Smooth muscle cell (in vitro differentiated cells): ENCODE results near the gene PKD2. TPM values are rescaled to one million over a fixed set of nuclear protein-coding genes. Genes with fewer than 3 reads are reported as not detected.
"Not testable (repeated sequence)": the region's sequence is repeated elsewhere in the genome, so short reads cannot be mapped to it uniquely, and the experiment has no call there.

ENCODE experiments used
- DNase-seq: peaks from one replicate; lab custom pipeline; 2025; ENCODE audit not compliant: unreplicated experiment; lab: John Stamatoyannopoulos, UW
- H2AFZ ChIP-seq: fragments of 200-600 bp; sonication (generic); 2 replicates; pipeline ENCODE4 v1.6.0; 2016; ENCODE audit warnings: antibody characterized with exemption, low read depth, mild to moderate bottlenecking
- H3F3A ChIP-seq: fragments of 200-600 bp; sonication (generic); 2 replicates; pipeline ENCODE4 v1.6.0; 2017; ENCODE audit warnings: antibody characterized with exemption, low read depth
- H3K27ac ChIP-seq: fragments of 200-600 bp; sonication (generic); 2 replicates; pipeline ENCODE4 v1.5.1; 2016; ENCODE audit warnings: low read depth, mild to moderate bottlenecking
- H3K27me3 ChIP-seq: fragments of 200-600 bp; sonication (generic); 2 replicates; pipeline ENCODE4 v1.6.1; 2016; ENCODE audit warnings: low read depth, mild to moderate bottlenecking
- H3K36me3 ChIP-seq: fragments of 200-600 bp; sonication (generic); 2 replicates; pipeline ENCODE4 v1.5.1; 2016; ENCODE audit warnings: low read depth
- H3K4me1 ChIP-seq: fragments of 200-600 bp; sonication (generic); 2 replicates; pipeline ENCODE4 v1.5.1; 2016; ENCODE audit warnings: low read depth
- H3K4me2 ChIP-seq: fragments of 200-600 bp; sonication (generic); 2 replicates; pipeline ENCODE4 v1.6.0; 2016; ENCODE audit warnings: mild to moderate bottlenecking
- H3K4me3 ChIP-seq: fragments of 200-600 bp; sonication (generic); 2 replicates; pipeline ENCODE4 v1.5.1; 2016; ENCODE audit warnings: mild to moderate bottlenecking
- H3K79me2 ChIP-seq: fragments of 200-600 bp; sonication (generic); 2 replicates; pipeline ENCODE4 v1.6.0; 2016; ENCODE audit warnings: low read depth, mild to moderate bottlenecking
- H3K9ac ChIP-seq: fragments of 200-600 bp; sonication (generic); 2 replicates; pipeline ENCODE4 v1.6.0; 2016; ENCODE audit warnings: low read depth
- H3K9me3 ChIP-seq: fragments of 200-600 bp; sonication (generic); replicated peaks from 2 replicates; pipeline ENCODE4 v1.5.1; 2016; ENCODE audit warnings: low read depth
- H4K20me1 ChIP-seq: fragments of 200-600 bp; sonication (generic); 2 replicates; pipeline ENCODE4 v1.6.0; 2016; ENCODE audit warnings: low read depth
- WGBS: methylation state at CpG from one replicate; pipeline ENCODE4 v1.1.7; 2016; ENCODE audit warnings: low lambda C conversion rate; 5-methylcytosine and 5-hydroxymethylcytosine counted together
- polyA plus RNA-seq: library from polyadenylated mRNA; unstranded; fragments of >200 nt; fragmentation: Nextera tagmentation; extraction: Ambion mirVana; gene quantifications from 2 replicates; pipeline ENCODE4 v1.2.1, GENCODE V29; 2016
- total RNA-seq: library from RNA; depleted of rRNA; stranded (reverse); fragments of >200 nt; gene quantifications from 2 replicates; pipeline ENCODE4 v1.2.3, GENCODE V29; 2014
- TF ChIP-seq, protein P1 (sequence below): fragments of 200-600 bp; sonication (generic); IDR thresholded peaks from 2 replicates; pipeline ENCODE4 v1.5.1; 2017; ENCODE audit warnings: borderline replicate concordance, mild to moderate bottlenecking, antibody characterized with exemption; ENCODE audit not compliant: insufficient read depth, poor library complexity, severe bottlenecking

The PKD2 gene
- total and polyA plus RNA-seq, 2 experiments from 2014 or later, result 19.8 to 41.4 TPM

DNA sequence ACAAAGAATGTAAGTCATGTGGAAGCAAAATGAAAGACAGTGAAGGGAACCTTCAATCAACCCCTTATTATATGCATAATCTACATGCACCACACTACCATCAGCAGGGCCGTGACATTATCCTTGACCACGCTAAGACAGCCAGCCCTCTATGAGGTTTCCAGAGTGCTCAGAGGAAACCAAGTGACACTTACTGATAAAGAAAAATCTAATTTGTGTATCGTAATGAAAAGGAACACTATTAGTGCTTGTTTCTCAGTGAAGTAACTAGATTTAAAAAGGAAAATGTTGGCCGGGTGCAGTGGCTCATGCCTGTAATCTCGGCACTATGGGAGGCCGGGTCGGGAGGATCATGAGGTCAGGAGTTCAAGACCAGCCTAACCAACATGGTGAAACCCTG, 94.6 kb downstream of the PKD2 start:
- no peak for DNase-seq
- H3K36me3 ChIP-seq, result no peaks in the 10 kb centered on the region
- H3K9ac ChIP-seq, result no peak overlapping the region
- H3K4me2 ChIP-seq, result no peak overlapping the region
- H3K27me3 ChIP-seq, result no peaks in the 10 kb centered on the region
- 98% methylated on average over 7 of the region's 7 CpGs for WGBS
- TF ChIP-seq, protein P1, sequence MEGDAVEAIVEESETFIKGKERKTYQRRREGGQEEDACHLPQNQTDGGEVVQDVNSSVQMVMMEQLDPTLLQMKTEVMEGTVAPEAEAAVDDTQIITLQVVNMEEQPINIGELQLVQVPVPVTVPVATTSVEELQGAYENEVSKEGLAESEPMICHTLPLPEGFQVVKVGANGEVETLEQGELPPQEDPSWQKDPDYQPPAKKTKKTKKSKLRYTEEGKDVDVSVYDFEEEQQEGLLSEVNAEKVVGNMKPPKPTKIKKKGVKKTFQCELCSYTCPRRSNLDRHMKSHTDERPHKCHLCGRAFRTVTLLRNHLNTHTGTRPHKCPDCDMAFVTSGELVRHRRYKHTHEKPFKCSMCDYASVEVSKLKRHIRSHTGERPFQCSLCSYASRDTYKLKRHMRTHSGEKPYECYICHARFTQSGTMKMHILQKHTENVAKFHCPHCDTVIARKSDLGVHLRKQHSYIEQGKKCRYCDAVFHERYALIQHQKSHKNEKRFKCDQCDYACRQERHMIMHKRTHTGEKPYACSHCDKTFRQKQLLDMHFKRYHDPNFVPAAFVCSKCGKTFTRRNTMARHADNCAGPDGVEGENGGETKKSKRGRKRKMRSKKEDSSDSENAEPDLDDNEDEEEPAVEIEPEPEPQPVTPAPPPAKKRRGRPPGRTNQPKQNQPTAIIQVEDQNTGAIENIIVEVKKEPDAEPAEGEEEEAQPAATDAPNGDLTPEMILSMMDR, result no peak
- H3K4me3 ChIP-seq, result no peak overlapping the region
- H3F3A ChIP-seq, result no peaks in the 10 kb centered on the region
- H4K20me1 ChIP-seq, result no peaks in the 10 kb centered on the region
- H3K4me1 ChIP-seq, result no peaks in the 10 kb centered on the region
- H3K9me3 ChIP-seq, result no peaks in the 10 kb centered on the region
- no peaks in the 10 kb centered on the region for H3K79me2 ChIP-seq
- no peak overlapping the region for H2AFZ ChIP-seq
- no peak overlapping the region for H3K27ac ChIP-seq

DNA sequence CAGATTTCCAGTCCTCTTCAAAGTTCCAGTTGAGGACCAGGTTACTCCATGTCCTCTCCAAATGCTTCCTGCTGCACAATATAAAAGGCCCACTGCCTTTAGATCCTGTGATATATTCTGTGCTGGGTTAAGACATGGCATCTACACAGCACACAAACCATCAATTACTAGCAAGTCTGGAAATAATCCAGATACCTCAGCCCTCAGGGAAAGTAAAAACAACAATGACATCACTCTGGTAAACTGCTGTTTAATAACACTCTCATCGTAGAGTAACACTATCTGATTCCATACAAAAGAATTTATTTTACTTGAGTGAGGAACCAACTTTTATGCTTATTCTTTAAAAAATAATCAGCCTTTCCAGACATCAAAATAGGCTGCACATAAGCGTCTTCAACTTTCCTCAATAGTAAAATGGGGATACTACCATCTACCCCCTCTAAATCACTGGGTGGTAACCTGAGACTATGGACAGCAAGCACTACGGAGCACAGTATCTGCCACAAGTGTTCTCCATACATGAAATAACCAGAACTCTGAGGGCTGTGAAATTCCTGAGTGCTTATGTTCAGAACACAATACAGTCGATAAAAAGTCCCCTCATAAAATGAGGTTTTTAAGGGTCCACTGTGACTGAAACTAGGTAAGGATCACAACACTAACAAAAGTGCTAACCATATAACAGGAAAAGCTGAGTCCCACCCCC, 97.6 kb downstream of the PKD2 start:
- H3K4me2 ChIP-seq, result peak overlapping the region; percentile 1
- no peak for DNase-seq

DNA sequence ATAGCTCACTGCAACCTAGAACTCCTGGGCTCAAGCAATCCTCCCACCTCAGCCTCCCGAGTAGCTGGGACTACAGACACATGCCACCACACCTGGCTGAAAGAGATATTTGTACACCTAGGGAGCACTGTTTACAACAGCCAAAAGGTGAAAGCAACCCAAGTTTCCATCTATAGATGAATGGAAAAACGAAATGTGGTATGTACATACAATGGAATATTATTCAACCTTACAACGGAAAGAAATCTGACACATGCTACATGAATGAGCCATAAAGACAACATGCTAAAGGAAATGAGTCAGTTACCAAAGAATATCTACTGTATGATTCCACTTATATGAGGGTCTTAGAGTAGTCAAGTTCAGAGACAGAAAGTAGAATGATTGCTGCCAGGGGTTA, 98.8 kb downstream of the PKD2 start:
- DNase-seq, result no peak
- no peak overlapping the region for H2AFZ ChIP-seq
- TF ChIP-seq, protein P1, result no peak
- no peaks in the 10 kb centered on the region for H3F3A ChIP-seq
- H4K20me1 ChIP-seq, result no peaks in the 10 kb centered on the region
- no peaks in the 10 kb centered on the region for H3K27me3 ChIP-seq
- no peak overlapping the region for H3K4me2 ChIP-seq
- no peaks in the 10 kb centered on the region for H3K36me3 ChIP-seq
- H3K4me1 ChIP-seq, result no peaks in the 10 kb centered on the region
- 78% methylated on average over 3 of the region's 3 CpGs for WGBS
- H3K79me2 ChIP-seq, result no peaks in the 10 kb centered on the region
- no peak overlapping the region for H3K9ac ChIP-seq
- no peaks in the 10 kb centered on the region for H3K9me3 ChIP-seq
- H3K4me3 ChIP-seq, result no peak overlapping the region
- H3K27ac ChIP-seq, result no peak overlapping the region

More for the DNA sequence above, 97.6 kb downstream of the PKD2 start:
- no peaks in the 10 kb centered on the region for H3K79me2 ChIP-seq
- 41% methylated on average over 4 of the region's 4 CpGs for WGBS
- no peaks in the 10 kb centered on the region for H3K36me3 ChIP-seq
- no peaks in the 10 kb centered on the region for H3F3A ChIP-seq
- peak overlapping the region; percentile 46 for H3K27ac ChIP-seq
- H3K4me3 ChIP-seq, result no peak overlapping the region
- no peaks in the 10 kb centered on the region for H4K20me1 ChIP-seq
- no peak overlapping the region for H3K9ac ChIP-seq
- H2AFZ ChIP-seq, result no peak overlapping the region
- no peaks in the 10 kb centered on the region for H3K27me3 ChIP-seq
- H3K4me1 ChIP-seq, result no peaks in the 10 kb centered on the region
- H3K9me3 ChIP-seq, result no peaks in the 10 kb centered on the region
- TF ChIP-seq, protein P1, result no peak

DNA sequence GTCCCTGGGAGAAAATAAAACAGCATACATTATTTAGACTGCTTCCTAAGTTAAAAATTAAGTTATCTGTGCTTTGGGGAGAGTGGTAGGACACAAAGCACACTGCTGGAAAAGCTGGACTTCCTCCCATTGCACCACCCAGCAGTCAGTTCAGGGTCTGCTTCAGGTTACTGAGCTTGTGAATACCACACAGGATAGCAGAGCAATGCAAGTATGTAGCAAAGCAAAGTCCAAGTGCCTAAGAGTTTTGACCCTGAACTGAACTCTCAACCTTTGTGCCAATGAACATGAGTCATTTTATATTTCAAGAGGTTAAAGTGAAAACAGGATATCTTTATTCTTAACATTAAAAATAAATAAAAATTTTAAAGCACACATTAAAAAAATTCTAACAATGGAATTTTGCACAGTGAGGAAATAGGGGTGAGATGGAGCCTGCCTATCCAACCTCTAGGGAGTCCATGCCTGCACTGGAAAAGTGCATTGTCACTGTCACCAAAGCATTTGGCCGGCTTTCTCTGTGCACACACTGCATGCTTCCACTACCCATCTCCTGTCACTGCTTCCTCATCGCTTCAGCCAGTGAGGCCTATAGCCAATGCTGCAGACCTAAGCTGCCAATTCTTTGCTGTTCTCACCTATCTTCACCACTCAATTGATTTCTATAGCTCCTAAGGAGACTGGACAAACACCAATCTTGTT, 100.1 kb downstream of the PKD2 start:
- TF ChIP-seq, protein P1, result no peak
- Histone ChIP-seq H3K9me3 (no peaks in the 10 kb centered on the region), H2AFZ (no peak overlapping the region), H3K4me2 (no peak overlapping the region), H3K27ac (no peak overlapping the region), H3K36me3 (no peaks in the 10 kb centered on the region), H3K9ac (no peak overlapping the region), H3K4me1 (no peaks in the 10 kb centered on the region), H3F3A (no peaks in the 10 kb centered on the region), H4K20me1 (no peaks in the 10 kb centered on the region), H3K4me3 (no peak overlapping the region), H3K79me2 (no peaks in the 10 kb centered on the region), H3K27me3 (no peaks in the 10 kb centered on the region)
- DNase-seq, result no peak
- WGBS, result 100% methylated on average over 2 of the region's 2 CpGs

DNA sequence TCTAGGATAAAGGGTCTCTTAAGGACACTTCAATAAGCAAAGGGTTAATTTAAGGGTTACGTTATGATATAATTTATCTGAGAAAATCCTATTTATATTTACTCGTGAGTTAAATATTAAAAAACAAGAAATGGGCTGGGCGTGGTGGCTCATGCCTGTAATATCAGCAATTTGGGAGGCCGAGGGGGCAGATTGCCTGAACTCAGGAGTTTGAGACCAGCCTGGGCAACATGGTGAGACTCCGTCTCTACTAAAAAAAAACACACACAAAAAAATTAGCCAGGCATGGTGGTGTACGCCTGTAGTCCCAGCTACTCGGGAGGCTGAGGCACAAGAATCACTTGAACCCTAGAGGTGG, 100.7 kb downstream of the PKD2 start:
- not testable (repeated sequence) for H3K9me3 ChIP-seq, H3K9ac ChIP-seq, H3K4me2 ChIP-seq, H3K79me2 ChIP-seq, H3K36me3 ChIP-seq, H3K4me3 ChIP-seq, H3F3A ChIP-seq, H4K20me1 ChIP-seq, H3K27ac ChIP-seq, DNase-seq, H3K4me1 ChIP-seq, H2AFZ ChIP-seq, H3K27me3 ChIP-seq
- 94% methylated on average over 7 of the region's 7 CpGs for WGBS
